Vagina (tissue), 2 donors: ENCODE measurements around the gene TLE5.

Experiments used
- CTCF ChIP-seq, 3 experiments: fragments of 450-650 bp in 2 of 3; fragments of 200-600 bp in 1 of 3; sonication (generic) in 1 of 3; IDR thresholded peaks; one replicate each; pipeline ENCODE4 v1.5.1; 2017 to 2019; ENCODE audit warnings: antibody characterized with exemption in 3 of 3, mild to moderate bottlenecking in 2 of 3, moderate library complexity in 2 of 3
- POLR2A ChIP-seq, 2 donors: fragments of 450-650 bp; IDR thresholded peaks; one replicate each; pipeline ENCODE4 v1.6.1; 2017; ENCODE audit warnings: antibody characterized with exemption in 2 of 2, mild to moderate bottlenecking in 2 of 2, moderate library complexity in 2 of 2
- POLR2AphosphoS5 ChIP-seq, 2 donors: sonication (generic); formaldehyde crosslinking; IDR thresholded peaks; one replicate each; pipeline ENCODE4 v1.9.0; 2017; ENCODE audit warnings: antibody characterized with exemption in 2 of 2, mild to moderate bottlenecking in 2 of 2, low read depth in 1 of 2; ENCODE audit not compliant: insufficient read depth in 1 of 2

GRCh38 chr19:3082331-3082730 is 20.0 kb upstream of the TLE5 start:
- TF ChIP-seq POLR2AphosphoS5 (IDR thresholded peaks at IDR 0.05; ENCODE audit: insufficient read depth in 1 of 2, low read depth in 1 of 2) (no peak), CTCF (IDR thresholded peaks at IDR 0.05) (no peak), POLR2A (IDR thresholded peaks at IDR 0.05) (no peak)
